ENCODE data around the gene NBEA.

Gene NBEA

GRCh38 chr13:35256459-35257148, 314.5 kb downstream of the NBEA start:
- TF ChIP-seq, protein P1, sequence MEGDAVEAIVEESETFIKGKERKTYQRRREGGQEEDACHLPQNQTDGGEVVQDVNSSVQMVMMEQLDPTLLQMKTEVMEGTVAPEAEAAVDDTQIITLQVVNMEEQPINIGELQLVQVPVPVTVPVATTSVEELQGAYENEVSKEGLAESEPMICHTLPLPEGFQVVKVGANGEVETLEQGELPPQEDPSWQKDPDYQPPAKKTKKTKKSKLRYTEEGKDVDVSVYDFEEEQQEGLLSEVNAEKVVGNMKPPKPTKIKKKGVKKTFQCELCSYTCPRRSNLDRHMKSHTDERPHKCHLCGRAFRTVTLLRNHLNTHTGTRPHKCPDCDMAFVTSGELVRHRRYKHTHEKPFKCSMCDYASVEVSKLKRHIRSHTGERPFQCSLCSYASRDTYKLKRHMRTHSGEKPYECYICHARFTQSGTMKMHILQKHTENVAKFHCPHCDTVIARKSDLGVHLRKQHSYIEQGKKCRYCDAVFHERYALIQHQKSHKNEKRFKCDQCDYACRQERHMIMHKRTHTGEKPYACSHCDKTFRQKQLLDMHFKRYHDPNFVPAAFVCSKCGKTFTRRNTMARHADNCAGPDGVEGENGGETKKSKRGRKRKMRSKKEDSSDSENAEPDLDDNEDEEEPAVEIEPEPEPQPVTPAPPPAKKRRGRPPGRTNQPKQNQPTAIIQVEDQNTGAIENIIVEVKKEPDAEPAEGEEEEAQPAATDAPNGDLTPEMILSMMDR (IDR thresholded peaks at IDR 0.05; ENCODE audit: extremely low read depth, insufficient read depth, missing control alignments) = no peak
- in situ Hi-C loops (cut with MboI; ENCODE audit: low pct_unique_long_range_greater_than_20kb, low sequenced_read_pairs, unreplicated experiment) = no loop called here
- no peak for DNase-seq (ENCODE audit: low spot score)

GRCh38 chr13:35260316-35260715, 318.2 kb downstream of the NBEA start:
- in situ Hi-C loops (cut with MboI; ENCODE audit: low pct_unique_long_range_greater_than_20kb, low sequenced_read_pairs, unreplicated experiment) = no loop called here
- DNase-seq (ENCODE audit: low spot score) = no peak
- TF ChIP-seq, protein P1 (IDR thresholded peaks at IDR 0.05; ENCODE audit: extremely low read depth, insufficient read depth, missing control alignments) = no peak

DNA sequence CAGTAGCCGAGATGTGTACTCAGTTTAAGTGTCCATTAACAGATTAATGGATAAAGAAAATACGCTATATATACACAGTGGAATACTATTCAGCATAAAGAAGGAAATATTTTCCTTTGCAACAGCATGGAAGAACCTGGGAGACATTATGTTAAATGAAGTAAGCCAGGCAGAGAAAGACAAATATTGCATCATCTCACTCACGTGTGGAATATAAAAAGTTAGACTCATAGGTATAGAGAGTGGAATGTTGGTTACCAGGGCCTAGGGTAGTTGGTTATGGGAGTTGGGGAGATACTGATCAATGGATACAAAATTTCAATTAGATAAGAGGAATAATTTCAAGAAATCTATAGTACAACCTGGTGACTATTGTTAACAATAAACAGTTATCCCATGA, 324.3 kb downstream of the NBEA start:
- TF ChIP-seq, protein P1 (IDR thresholded peaks at IDR 0.05; ENCODE audit: extremely low read depth, insufficient read depth, missing control alignments) = no peak
- in situ Hi-C loops (cut with MboI; ENCODE audit: low pct_unique_long_range_greater_than_20kb, low sequenced_read_pairs, unreplicated experiment) = no loop called here
- DNase-seq (ENCODE audit: low spot score) = no peak

DNA sequence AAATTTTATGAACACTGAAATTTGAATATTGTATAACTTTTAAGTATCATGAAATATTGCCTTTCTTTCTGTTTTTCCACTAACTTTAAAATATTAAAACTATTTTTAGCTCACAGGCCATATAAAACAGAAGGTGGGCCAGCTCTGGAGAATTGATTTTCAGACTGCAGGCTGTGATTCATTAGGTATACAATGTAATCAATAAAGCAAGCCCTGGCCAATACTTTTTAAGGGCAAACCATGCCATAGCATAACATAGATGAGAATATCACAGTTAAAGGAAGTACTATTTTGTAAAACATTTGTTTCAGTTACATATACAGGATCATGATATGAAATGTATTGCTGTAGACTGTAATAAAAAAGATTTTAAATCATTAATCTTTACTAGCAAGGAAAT, 336.8 kb downstream of the NBEA start:
- TF ChIP-seq, protein P1 (IDR thresholded peaks at IDR 0.05; ENCODE audit: extremely low read depth, insufficient read depth, missing control alignments) = no peak
- DNase-seq (ENCODE audit: low spot score) = no peak
- in situ Hi-C loops (cut with MboI; ENCODE audit: low pct_unique_long_range_greater_than_20kb, low sequenced_read_pairs, unreplicated experiment) = no loop called here

GRCh38 chr13:35279500-35279899, 337.4 kb downstream of the NBEA start:
- no peak for DNase-seq (ENCODE audit: low spot score)
- TF ChIP-seq, protein P1 (IDR thresholded peaks at IDR 0.05; ENCODE audit: extremely low read depth, insufficient read depth, missing control alignments) = no peak
- in situ Hi-C loops (cut with MboI; ENCODE audit: low pct_unique_long_range_greater_than_20kb, low sequenced_read_pairs, unreplicated experiment) = no loop called here

DNA sequence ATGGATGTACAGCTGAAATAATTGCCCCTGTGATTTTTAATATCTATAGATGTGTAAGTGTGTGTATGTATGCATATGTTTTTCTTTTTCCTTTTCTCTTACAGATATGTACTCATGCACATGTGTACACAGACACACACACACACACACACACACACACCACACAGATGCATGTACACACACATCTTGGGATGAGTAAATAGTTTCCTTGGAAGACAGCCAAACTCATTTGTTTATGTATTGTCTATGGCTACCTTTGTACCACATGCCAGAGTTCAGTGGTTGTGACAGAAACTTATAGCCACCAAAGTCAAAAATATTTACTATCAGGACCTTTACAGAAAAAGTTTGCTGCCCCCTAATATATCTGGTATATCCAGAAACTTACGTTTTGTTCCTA, 341.8 kb downstream of the NBEA start:
- in situ Hi-C loops (cut with MboI; ENCODE audit: low pct_unique_long_range_greater_than_20kb, low sequenced_read_pairs, unreplicated experiment) = no loop called here
- TF ChIP-seq, protein P1 (IDR thresholded peaks at IDR 0.05; ENCODE audit: extremely low read depth, insufficient read depth, missing control alignments) = no peak
- DNase-seq (ENCODE audit: low spot score) = no peak
